Measurements from ENCODE around the gene INPP4A.
A peak's percentile ranks its signal among the peaks of the same experiment; 100 is the strongest.

The INPP4A gene

GRCh38 chr2:98460573-98461497, 16.2 kb downstream of the INPP4A start:
- peak; percentile 42 for DNase-seq (ENCODE audit: low read depth, low spot score)

DNA sequence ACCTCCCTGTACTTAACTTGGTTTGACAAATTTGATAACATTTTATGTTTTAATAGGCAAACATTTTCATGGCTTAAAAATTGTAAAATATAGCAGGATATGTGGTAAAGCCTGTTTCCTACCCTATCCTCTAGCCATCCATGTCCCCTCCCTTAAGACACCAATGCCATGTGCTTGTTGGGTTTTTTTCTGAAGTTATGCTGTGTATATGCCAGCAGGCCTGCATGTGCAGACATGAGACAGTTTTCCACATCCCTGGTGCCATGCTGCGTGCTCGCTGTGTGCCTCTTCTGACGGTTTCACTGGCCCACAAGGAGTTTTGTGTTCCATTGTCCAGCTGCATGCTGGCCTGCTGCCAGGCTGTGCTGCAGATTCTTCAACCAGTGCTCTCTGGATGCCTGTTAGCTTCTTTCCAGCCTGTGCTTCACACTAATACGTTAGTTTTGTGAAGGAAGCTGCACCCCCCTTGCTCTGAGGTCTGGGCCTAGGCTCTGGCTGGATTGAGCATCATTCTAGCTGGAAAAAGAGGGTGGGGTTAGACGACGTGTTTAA, 16.9 kb downstream of the INPP4A start:
- DNase-seq (ENCODE audit: low read depth, low spot score): no peak

DNA sequence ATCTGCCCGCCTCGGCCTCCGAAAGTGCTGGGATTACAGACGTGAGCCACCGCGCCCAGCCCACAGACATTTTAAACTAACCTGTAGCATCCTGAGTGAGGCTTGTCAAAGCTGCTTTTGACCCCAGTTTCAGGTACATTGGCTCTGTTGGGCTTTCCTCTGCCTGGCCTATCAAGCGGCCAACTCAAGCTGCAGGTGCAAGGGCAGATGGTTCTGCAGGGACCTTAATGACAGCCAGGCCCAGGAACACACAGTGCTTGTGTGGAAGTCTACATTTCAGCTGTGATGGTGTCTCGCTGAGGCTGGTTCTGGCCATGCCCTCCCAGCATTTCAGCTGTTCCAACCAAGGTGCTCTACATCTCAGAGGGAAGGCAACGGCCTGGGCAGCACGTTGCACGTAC, 18.4 kb downstream of the INPP4A start:
- no peak for DNase-seq (ENCODE audit: low read depth, low spot score)

DNA sequence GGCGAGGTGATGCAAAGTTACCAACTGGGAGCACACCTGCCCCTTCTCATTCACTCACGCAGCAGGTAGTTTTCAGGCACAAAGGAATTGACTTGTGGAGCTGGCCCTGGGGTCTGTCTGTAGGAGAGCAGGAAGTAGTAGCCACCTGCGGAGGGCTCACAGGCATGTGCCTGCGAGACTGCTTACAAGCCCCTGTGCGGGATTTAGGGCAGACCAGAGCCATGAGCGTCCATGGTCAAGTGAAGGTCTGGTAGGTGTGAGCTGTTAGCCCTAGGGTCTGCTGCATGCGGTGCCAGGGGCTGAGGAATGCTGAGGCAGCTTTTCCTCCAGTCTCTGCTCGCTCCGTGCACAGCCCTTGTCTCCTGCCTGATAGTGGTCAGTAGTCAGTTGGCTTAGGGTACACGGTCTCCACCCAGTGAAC, 18.9 kb downstream of the INPP4A start:
- no peak for DNase-seq (ENCODE audit: low read depth, low spot score)

- DNase-seq (ENCODE audit: low read depth, low spot score): no peak
These were observed 19.5 kb downstream of the INPP4A start for GRCh38 chr2:98463988-98464771.

DNA sequence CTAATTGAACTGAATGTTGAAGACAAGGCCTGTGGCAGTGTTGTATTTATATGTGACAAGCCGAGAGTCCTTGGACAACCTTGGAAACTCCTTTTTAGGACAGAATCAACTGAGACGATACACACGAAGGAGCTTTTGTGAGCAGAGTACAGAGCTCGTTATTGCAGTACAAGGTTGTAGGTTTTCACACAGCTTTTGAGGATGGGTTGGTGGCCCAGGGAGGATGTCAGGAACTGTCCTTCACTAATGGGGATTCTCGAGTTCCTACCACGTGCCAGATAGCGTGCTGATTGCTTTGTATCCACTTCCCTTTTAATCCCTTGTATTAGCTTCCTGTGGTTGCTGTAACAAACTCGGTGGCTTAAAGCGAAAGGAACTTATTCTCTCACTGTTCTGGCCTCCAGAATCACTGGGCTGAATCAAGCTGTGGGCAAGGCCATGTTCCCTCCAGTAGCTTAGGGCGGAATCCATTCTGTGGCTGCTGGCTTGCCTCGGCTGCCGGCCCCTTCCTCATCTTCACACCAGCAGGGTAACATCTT, 20.2 kb downstream of the INPP4A start:
- DNase-seq (ENCODE audit: low read depth, low spot score): no peak

GRCh38 chr2:98465456-98466226, 21.0 kb downstream of the INPP4A start:
- DNase-seq (ENCODE audit: low read depth, low spot score): no peak

DNA sequence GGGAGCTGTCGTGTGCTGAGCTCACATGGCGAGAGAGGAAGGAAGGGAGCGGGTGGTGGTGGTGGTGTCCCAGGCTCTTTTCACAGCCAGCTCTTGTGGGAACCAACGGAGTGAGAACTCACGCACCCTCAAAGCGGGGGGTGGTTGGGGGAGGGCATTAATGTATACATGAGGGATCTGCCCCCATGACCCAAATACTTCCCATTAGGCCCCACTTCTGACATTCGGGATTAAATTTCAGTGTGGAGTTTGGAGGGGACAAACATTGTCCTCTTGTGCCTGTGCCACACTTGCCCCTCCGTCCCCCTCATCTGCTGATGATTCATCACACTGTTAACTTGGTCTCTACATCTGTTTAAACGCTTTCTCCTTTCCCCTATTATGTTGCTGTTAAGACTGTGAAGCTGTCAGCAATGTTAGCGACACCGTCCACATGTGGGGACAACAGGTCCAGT, 22.5 kb downstream of the INPP4A start:
- no peak for DNase-seq (ENCODE audit: low read depth, low spot score)

- no peak for DNase-seq (ENCODE audit: low read depth, low spot score)
These were observed 23.0 kb downstream of the INPP4A start for GRCh38 chr2:98467652-98468051.

GRCh38 chr2:98468621-98469236, 24.1 kb downstream of the INPP4A start:
- DNase-seq (ENCODE audit: low read depth, low spot score): no peak

- DNase-seq (ENCODE audit: low read depth, low spot score): no peak
These were observed 25.3 kb downstream of the INPP4A start for GRCh38 chr2:98469862-98470544.

DNA sequence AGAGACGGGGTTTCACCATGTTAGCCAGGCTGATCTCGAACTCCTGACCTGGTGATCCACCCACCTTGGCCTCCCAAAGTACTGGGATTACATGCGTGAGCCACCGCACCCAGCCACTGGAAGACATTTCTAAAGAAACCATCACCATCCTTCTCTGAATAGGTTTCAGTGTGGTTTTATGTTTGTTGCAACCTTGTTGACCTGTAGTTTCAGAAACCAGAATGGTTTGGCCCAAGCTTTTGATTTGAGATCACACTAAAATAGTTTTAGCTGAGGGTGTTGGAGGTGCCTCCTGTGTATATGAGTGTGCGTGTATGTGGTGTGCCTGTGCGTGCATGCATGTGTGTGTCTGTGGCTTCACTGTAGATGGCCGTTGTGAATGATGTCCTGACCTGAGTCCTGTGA, 26.2 kb downstream of the INPP4A start:
- DNase-seq (ENCODE audit: low read depth, low spot score): no peak

DNA sequence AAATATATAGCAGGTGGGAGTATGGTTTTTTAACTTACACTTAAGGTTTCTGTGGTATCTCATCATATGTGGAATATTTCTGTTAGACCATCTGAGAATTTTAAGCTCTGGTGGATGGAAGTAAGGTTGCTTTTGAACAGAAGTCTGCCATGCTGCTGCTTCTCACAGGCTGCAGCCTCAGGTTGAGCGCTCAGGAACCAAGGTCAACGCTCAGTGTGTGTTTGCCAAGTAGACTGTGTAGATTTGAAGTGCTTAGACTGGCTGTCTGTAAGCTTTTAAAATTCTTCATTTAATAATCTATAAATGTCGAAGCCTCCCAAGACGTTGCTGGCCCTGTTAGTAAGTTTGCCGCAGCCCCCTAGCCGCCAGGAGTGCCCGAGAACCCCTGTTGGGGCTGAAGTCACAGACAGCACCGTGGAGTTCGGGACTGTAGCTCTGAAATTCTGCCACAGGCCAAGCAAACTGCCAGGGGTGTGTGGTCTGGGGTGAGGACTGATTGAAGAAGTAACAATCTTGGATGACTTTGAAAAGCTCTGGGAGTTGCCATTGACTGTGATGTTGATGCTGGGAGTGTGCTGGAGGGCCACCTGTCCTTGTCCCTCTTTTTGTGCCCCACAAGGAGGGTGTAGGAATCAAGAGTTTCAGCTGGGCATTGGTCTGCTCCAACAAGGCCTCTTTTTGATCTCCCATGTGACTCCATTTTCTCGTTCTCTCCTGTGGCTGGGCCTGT, 26.9 kb downstream of the INPP4A start:
- no peak for DNase-seq (ENCODE audit: low read depth, low spot score)

DNA sequence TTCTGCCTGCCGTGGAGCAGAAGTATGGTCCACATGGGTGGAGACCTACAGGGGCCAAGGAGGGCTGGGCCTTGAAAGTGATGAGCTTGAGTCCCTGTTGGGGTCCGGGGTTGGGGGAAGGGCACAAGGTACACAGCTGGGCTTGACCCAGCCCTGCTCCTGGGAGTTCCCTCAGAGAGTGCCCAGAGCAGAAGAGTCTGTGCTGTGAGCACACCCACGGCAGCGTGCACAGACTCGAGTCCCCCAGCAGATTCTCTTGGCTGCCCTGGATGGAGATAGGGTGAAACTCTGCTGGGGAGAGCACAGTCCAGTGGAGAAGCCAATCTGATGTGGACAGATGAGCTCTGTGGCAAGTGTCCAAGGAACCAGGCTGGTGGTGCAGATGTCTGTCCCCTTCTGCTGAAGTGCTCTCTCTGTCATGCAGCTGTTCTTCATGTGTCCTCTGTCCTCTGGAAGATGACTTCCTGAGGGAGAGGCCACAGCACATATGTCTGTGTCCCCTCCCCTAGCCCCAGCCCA, 27.5 kb downstream of the INPP4A start:
- no peak for DNase-seq (ENCODE audit: low read depth, low spot score)

DNA sequence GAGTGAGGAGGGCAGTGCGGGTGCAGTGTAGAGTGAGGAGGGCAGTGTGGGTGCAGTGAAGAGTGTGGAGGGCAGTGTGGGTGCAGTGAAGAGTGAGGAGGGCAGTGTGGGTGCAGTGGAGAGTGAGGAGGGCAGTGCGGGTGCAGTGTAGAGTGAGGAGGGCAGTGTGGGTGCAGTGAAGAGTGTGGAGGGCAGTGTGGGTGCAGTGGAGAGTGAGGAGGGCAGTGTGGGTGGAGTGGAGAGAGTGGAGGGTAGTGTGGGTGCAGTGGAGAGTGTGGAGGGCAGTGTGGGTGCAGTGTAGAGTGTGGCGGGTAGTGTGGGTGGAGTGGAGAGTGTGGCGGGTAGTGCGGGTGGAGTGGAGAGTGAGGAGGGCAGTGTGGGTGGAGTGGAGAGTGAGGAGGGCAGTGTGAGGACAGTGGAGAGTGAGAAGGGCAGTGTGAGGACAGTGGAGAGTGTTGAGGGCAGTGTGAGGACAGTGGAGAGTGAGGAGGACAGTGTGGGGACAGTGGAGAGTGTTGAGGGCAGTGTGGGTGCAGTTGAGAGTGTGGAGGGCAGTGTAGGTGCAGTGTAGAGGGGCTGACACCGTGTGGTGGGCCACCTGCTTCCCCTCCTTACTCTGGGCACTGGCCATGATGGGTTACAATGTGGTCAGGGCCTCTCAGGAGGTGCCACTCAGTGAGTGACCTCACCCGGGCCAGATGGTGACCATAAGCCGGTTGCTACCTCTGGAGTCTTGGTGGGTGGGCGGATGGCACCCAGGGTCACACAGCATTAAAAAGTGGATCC, 28.5 kb downstream of the INPP4A start:
- DNase-seq (ENCODE audit: low read depth, low spot score): no peak

GRCh38 chr2:98473995-98474780, 29.5 kb downstream of the INPP4A start:
- DNase-seq (ENCODE audit: low read depth, low spot score): no peak

GRCh38 chr2:98474979-98475632, 30.4 kb downstream of the INPP4A start:
- no peak for DNase-seq (ENCODE audit: low read depth, low spot score)
